ENCODE data around the gene TIPRL. TPM values are rescaled to one million over a fixed set of nuclear protein-coding genes. Genes with fewer than 3 reads are reported as not detected.

TIPRL gene
- total and polyA plus RNA-seq, 9 of the 15 experiments (the other 6 are each of a cell fraction or from before 2014, with no cell fraction given) = 41.4 to 90.2 (median 69.9) TPM

DNA sequence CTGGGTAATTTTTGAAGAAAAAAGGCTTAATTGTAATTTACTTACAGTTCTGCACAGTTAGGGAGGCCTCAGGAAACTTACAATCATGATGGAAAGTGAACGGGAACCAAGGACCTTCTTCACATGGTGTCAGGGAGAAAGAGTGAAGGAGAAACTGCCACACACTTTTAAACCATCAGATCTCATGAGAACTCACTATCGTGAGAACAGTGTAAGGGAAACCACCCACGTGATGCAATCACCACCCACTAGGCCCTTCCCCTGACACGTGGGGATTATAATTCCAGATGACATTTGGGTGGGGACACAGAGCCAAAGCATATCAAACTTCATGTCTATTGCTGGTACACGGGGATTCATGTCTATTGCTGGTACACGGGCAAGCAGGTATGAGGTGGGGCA is 41.7 kb downstream of the TIPRL start (continued):
- TF ChIP-seq ZBTB7A (IDR thresholded peaks at IDR 0.05; ENCODE audit: borderline replicate concordance, control insufficient read depth, low read depth, low read length) (no peak), POLR2AphosphoS5 (IDR thresholded peaks at IDR 0.05; ENCODE audit: control insufficient read depth, insufficient read depth, low read depth, low read length) (peak; percentile 22; the same call in 1 of the 2 replicates), ZNF507 (tag; conservative IDR thresholded peaks at IDR 0.05) (no peak), CEBPB (tag; IDR thresholded peaks at IDR 0.05) (peak; percentile 94), ZNF445 (CRISPR knock-in tag; IDR thresholded peaks at IDR 0.05; ENCODE audit: low read depth) (no peak), ZNF316 (IDR thresholded peaks at IDR 0.05) (no peak), TSC22D4 (tag; IDR thresholded peaks at IDR 0.05) (no peak)
- TF ChIP-seq, protein P1, sequence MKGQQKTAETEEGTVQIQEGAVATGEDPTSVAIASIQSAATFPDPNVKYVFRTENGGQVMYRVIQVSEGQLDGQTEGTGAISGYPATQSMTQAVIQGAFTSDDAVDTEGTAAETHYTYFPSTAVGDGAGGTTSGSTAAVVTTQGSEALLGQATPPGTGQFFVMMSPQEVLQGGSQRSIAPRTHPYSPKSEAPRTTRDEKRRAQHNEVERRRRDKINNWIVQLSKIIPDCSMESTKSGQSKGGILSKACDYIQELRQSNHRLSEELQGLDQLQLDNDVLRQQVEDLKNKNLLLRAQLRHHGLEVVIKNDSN (CRISPR knock-in tag; IDR thresholded peaks at IDR 0.05) = peak; percentile 97
- TF ChIP-seq, protein P2, sequence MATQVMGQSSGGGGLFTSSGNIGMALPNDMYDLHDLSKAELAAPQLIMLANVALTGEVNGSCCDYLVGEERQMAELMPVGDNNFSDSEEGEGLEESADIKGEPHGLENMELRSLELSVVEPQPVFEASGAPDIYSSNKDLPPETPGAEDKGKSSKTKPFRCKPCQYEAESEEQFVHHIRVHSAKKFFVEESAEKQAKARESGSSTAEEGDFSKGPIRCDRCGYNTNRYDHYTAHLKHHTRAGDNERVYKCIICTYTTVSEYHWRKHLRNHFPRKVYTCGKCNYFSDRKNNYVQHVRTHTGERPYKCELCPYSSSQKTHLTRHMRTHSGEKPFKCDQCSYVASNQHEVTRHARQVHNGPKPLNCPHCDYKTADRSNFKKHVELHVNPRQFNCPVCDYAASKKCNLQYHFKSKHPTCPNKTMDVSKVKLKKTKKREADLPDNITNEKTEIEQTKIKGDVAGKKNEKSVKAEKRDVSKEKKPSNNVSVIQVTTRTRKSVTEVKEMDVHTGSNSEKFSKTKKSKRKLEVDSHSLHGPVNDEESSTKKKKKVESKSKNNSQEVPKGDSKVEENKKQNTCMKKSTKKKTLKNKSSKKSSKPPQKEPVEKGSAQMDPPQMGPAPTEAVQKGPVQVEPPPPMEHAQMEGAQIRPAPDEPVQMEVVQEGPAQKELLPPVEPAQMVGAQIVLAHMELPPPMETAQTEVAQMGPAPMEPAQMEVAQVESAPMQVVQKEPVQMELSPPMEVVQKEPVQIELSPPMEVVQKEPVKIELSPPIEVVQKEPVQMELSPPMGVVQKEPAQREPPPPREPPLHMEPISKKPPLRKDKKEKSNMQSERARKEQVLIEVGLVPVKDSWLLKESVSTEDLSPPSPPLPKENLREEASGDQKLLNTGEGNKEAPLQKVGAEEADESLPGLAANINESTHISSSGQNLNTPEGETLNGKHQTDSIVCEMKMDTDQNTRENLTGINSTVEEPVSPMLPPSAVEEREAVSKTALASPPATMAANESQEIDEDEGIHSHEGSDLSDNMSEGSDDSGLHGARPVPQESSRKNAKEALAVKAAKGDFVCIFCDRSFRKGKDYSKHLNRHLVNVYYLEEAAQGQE (IDR thresholded peaks at IDR 0.05; ENCODE audit: borderline replicate concordance) = peak; percentile 57; the same call in 1 of the 2 replicates
- TF ChIP-seq, protein P2 (CRISPR knock-in tag; IDR thresholded peaks at IDR 0.05; ENCODE audit: low read depth) = no peak
- TF ChIP-seq, protein P3, sequence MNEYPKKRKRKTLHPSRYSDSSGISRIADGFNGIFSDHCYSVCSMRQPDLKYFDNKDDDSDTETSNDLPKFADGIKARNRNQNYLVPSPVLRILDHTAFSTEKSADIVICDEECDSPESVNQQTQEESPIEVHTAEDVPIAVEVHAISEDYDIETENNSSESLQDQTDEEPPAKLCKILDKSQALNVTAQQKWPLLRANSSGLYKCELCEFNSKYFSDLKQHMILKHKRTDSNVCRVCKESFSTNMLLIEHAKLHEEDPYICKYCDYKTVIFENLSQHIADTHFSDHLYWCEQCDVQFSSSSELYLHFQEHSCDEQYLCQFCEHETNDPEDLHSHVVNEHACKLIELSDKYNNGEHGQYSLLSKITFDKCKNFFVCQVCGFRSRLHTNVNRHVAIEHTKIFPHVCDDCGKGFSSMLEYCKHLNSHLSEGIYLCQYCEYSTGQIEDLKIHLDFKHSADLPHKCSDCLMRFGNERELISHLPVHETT (CRISPR knock-in tag; conservative IDR thresholded peaks at IDR 0.05 in 1 of 2, IDR thresholded peaks at IDR 0.05 in 1 of 2) = no peak
- TF ChIP-seq, protein P4, sequence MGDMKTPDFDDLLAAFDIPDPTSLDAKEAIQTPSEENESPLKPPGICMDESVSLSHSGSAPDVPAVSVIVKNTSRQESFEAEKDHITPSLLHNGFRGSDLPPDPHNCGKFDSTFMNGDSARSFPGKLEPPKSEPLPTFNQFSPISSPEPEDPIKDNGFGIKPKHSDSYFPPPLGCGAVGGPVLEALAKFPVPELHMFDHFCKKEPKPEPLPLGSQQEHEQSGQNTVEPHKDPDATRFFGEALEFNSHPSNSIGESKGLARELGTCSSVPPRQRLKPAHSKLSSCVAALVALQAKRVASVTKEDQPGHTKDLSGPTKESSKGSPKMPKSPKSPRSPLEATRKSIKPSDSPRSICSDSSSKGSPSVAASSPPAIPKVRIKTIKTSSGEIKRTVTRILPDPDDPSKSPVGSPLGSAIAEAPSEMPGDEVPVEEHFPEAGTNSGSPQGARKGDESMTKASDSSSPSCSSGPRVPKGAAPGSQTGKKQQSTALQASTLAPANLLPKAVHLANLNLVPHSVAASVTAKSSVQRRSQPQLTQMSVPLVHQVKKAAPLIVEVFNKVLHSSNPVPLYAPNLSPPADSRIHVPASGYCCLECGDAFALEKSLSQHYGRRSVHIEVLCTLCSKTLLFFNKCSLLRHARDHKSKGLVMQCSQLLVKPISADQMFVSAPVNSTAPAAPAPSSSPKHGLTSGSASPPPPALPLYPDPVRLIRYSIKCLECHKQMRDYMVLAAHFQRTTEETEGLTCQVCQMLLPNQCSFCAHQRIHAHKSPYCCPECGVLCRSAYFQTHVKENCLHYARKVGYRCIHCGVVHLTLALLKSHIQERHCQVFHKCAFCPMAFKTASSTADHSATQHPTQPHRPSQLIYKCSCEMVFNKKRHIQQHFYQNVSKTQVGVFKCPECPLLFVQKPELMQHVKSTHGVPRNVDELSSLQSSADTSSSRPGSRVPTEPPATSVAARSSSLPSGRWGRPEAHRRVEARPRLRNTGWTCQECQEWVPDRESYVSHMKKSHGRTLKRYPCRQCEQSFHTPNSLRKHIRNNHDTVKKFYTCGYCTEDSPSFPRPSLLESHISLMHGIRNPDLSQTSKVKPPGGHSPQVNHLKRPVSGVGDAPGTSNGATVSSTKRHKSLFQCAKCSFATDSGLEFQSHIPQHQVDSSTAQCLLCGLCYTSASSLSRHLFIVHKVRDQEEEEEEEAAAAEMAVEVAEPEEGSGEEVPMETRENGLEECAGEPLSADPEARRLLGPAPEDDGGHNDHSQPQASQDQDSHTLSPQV (IDR thresholded peaks at IDR 0.05) = peak; percentile 80
